ENCODE data around the gene FAM199X.
"Not testable (repeated sequence)": the region's sequence is repeated elsewhere in the genome, so short reads cannot be mapped to it uniquely, and the experiment has no call there.

The FAM199X gene

GRCh38 chrX:104193485-104193884, 27.2 kb downstream of the FAM199X start:
- no peak for DNase-seq

GRCh38 chrX:104195013-104195412, 28.8 kb downstream of the FAM199X start:
- DNase-seq = no peak

- no peak for DNase-seq
Measured at GRCh38 chrX:104195489-104196084, 29.3 kb downstream of the FAM199X start.

GRCh38 chrX:104205548-104205947, 39.3 kb downstream of the FAM199X start:
- DNase-seq = no peak

GRCh38 chrX:104211187-104211586, 44.9 kb downstream of the FAM199X start:
- no peak for DNase-seq

GRCh38 chrX:104230060-104230459, 63.8 kb downstream of the FAM199X start:
- DNase-seq = not testable (repeated sequence)
